Gastroesophageal sphincter (tissue), 3 donors: ENCODE data around the gene CNTN6.

Source experiments
- POLR2A ChIP-seq, 2 donors: fragments of 450-650 bp; IDR thresholded peaks; one replicate each; pipeline ENCODE4 v1.6.1; 2017; ENCODE audit warnings: antibody characterized with exemption in 2 of 2, mild to moderate bottlenecking in 2 of 2, moderate library complexity in 1 of 2
- TF ChIP-seq, protein P1 (sequence below), 4 experiments: fragments of 200-600 bp in 2 of 4; fragments of 450-650 bp in 2 of 4; sonication (generic) in 1 of 4; IDR thresholded peaks; one replicate each; pipeline ENCODE4 v1.5.1; 2017 to 2019; ENCODE audit warnings: antibody characterized with exemption in 4 of 4, mild to moderate bottlenecking in 2 of 4, moderate library complexity in 2 of 4

DNA sequence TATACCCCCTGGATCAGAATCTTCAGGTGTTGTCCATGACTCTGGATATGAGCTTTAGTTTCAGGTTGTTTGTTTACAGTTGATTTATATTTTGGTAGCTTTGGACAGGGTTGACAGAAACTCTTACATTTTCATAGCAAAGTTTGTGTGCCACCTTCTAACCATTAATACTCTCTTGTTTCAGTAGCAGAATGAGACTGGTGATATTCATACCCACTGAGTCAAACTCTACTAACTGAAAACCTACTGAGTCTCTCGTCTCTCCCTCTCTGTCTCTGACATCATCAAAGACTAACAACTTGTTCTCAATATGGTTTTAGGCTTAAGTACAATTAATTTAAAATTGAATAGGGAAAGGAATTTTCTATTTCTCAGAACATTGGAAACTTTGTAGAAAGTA lies 282.3 kb downstream of the CNTN6 start:
- TF ChIP-seq, protein P1, sequence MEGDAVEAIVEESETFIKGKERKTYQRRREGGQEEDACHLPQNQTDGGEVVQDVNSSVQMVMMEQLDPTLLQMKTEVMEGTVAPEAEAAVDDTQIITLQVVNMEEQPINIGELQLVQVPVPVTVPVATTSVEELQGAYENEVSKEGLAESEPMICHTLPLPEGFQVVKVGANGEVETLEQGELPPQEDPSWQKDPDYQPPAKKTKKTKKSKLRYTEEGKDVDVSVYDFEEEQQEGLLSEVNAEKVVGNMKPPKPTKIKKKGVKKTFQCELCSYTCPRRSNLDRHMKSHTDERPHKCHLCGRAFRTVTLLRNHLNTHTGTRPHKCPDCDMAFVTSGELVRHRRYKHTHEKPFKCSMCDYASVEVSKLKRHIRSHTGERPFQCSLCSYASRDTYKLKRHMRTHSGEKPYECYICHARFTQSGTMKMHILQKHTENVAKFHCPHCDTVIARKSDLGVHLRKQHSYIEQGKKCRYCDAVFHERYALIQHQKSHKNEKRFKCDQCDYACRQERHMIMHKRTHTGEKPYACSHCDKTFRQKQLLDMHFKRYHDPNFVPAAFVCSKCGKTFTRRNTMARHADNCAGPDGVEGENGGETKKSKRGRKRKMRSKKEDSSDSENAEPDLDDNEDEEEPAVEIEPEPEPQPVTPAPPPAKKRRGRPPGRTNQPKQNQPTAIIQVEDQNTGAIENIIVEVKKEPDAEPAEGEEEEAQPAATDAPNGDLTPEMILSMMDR (IDR thresholded peaks at IDR 0.05) = no peak
- TF ChIP-seq POLR2A (IDR thresholded peaks at IDR 0.05) = no peak
